ENCODE results near the gene ISYNA1. TPM values are rescaled to one million over a fixed set of nuclear protein-coding genes. Genes with fewer than 3 reads are reported as not detected.

Gene ISYNA1
- total and polyA plus RNA-seq, 10 donors: 31.7 to 82.3 (median 45.4) TPM

- H3K4me3 ChIP-seq: no peak overlapping the region
Observed at GRCh38 chr19:18466354-18466753, 28.4 kb upstream of the ISYNA1 start.

GRCh38 chr19:18465964-18466339 lies 28.0 kb upstream of the ISYNA1 start:
- H3K9me3 ChIP-seq: no peaks in the 10 kb centered on the region
- H3K4me3 ChIP-seq: no peak overlapping the region
- no peak for DNase-seq
- peak overlapping the region in 1 of 8 donors; percentile 75 for H3K27ac ChIP-seq
- H3K36me3 ChIP-seq: peaks cover 2 to 74% (median 36%) of the 10 kb centered on the region in 6 donors
- peaks cover 5 to 87% (median 38%) of the 10 kb centered on the region in 6 donors for H3K4me1 ChIP-seq
- WGBS, 5 donors: 90 to 93% (median 92%) methylated on average over 6 of the region's 6 CpGs
- H3K27me3 ChIP-seq (replicated peaks in 1 of 7): no peaks in the 10 kb centered on the region
- intact Hi-C loops (cut with DNase I; ENCODE audit: low total_unique reads): loop anchor here (10.0 kb wide), 2 partner anchors 109 to 379 kb away; partner anchors contain the start of gene UBA52
- TF ChIP-seq POLR2AphosphoS5 (IDR thresholded peaks at IDR 0.05): no peak
- no peak for TF ChIP-seq POLR2A (IDR thresholded peaks at IDR 0.05)
- TF ChIP-seq CTCF (IDR thresholded peaks at IDR 0.05 in 8 of 11, conservative IDR thresholded peaks at IDR 0.05 in 3 of 11): no peak

More at GRCh38 chr19:18466354-18466753, 28.4 kb upstream of the ISYNA1 start:
- no peak for DNase-seq
- TF ChIP-seq POLR2AphosphoS5 (IDR thresholded peaks at IDR 0.05) (no peak), CTCF (IDR thresholded peaks at IDR 0.05 in 8 of 11, conservative IDR thresholded peaks at IDR 0.05 in 3 of 11) (no peak), POLR2A (IDR thresholded peaks at IDR 0.05) (no peak)
- H3K27me3 ChIP-seq (replicated peaks in 1 of 7): no peaks in the 10 kb centered on the region
- H3K27ac ChIP-seq: peak overlapping the region in 1 of 8 donors; percentile 27
- intact Hi-C loops (cut with DNase I; ENCODE audit: low total_unique reads): loop anchor here (10.0 kb wide), 2 partner anchors 108 to 378 kb away; partner anchors contain the start of gene UBA52
- no peaks in the 10 kb centered on the region for H3K9me3 ChIP-seq
- WGBS, 5 donors: 91 to 97% (median 96%) methylated on average over 7 to 11 of the region's 11 CpGs
- H3K36me3 ChIP-seq: peaks cover 0 to 74% (median 36%) of the 10 kb centered on the region in 6 donors
- H3K4me1 ChIP-seq: peaks cover 4 to 87% (median 36%) of the 10 kb centered on the region in 6 donors

GRCh38 chr19:18465214-18465963 lies 27.5 kb upstream of the ISYNA1 start:
- intact Hi-C loops (cut with DNase I; ENCODE audit: low total_unique reads): loop anchor here (10.0 kb wide), 2 partner anchors 109 to 379 kb away; partner anchors contain the start of gene UBA52
- H3K4me1 ChIP-seq: peaks cover 10 to 87% (median 38%) of the 10 kb centered on the region in 6 donors

More at GRCh38 chr19:18465214-18465963, 27.5 kb upstream of the ISYNA1 start:
- DNase-seq: peak; percentile 73
- H3K4me3 ChIP-seq: no peak overlapping the region
- no peak for TF ChIP-seq POLR2AphosphoS5 (IDR thresholded peaks at IDR 0.05)
- no peak for TF ChIP-seq POLR2A (IDR thresholded peaks at IDR 0.05)
- TF ChIP-seq CTCF (IDR thresholded peaks at IDR 0.05 in 8 of 11, conservative IDR thresholded peaks at IDR 0.05 in 3 of 11): no peak
- peaks cover 5 to 74% (median 36%) of the 10 kb centered on the region in 6 donors for H3K36me3 ChIP-seq
- no peaks in the 10 kb centered on the region for H3K9me3 ChIP-seq
- H3K27ac ChIP-seq: peak overlapping the region in 7 of 8 donors; percentile 43 to 81 (median 66)
- 94 to 95% (median 95%) methylated on average over 15 to 30 of the region's 30 CpGs for WGBS, 5 donors
- no peaks in the 10 kb centered on the region for H3K27me3 ChIP-seq (replicated peaks in 1 of 7)
